Stimulated activated CD4-positive, alpha-beta T cell treated with anti-CD3 and anti-CD28 coated beads, Interleukin-4, amount 100 ng/mL, for 48 hours (primary cell): ENCODE measurements around the gene RFX2.
"Not testable (repeated sequence)": the region's sequence is repeated elsewhere in the genome, so short reads cannot be mapped to it uniquely, and the experiment has no call there.

Experiments
- DNase-seq, 2 donors: peaks; one replicate each; pipeline ENCODE4 v3.0.0-alpha.2; 2020; ENCODE audit warnings: low read depth in 2 of 2

Gene RFX2

DNA sequence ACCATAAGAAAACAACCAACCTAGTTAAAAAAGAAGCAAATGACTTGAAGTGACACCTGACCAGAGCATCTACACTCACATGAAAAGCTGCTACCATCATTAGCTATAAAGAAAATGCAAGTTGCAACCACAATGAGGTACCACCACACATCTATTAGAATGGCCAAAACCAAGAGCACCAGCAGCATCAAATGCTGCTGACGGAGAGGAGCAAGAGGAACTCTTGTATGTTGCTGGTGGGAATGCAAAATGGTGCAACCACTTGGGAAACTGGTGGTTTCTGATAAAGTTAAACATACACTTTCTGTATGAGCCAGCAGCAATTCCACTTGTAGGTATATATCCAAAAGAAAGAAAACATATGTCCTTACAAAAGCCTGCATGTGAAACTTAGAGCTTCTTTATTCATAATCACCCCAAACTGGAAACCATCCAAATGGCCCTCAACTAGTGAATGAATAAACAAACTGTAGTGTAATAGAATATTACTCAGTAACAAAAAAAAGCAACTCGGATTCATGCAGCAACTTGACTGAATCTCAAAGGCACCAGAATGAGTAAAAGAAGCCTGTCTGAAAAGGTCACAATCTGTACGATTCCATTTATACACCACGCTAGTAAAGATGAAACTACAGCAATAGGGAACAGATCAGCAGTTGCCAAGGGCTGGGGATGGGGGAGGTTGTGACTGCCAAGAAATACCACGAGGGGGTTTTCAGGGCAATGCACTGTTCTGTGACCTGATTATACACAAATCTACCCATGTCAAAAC lies 71.5 kb downstream of the RFX2 start:
- peak; percentile 15 to 35 for DNase-seq

DNA sequence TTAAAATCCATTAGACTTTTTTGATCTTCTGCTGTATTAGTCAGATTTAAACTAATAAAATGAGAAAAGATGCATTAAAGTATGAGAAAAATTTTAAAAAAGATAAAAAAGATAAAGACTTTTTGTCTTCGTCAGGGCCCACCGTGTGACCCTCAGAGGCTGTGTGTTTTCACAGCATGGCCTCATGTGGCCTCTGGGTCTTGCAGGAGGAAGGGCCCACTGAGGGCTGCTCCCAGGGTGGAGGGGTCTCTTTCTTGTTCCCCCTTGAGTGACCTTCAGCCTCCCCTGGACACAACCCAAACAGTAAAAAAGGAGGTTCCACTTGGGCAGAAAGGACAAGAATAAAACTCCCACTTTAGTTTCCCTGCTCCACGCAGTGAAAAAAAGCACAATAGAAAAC lies 75.3 kb downstream of the RFX2 start:
- no peak for DNase-seq

DNA sequence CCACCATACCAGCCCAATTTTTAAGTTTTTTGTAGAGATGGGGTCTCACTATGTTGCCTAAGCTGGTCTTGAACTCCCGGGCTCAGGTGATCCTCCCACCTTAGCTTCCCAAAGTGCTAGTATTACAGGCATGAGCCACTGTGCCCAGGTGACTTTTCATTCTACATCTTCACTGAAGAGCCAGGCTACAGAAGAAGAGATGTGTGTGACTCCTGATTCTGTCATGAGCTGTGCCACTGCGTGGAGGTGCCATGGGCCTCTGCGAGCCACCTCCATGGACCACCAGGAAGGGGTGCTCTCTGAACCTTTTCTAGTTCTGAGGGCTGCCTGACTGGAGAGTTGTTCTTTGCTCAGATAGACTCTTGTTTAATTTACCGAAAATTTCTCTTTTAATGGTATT lies 75.8 kb downstream of the RFX2 start:
- no peak for DNase-seq

DNA sequence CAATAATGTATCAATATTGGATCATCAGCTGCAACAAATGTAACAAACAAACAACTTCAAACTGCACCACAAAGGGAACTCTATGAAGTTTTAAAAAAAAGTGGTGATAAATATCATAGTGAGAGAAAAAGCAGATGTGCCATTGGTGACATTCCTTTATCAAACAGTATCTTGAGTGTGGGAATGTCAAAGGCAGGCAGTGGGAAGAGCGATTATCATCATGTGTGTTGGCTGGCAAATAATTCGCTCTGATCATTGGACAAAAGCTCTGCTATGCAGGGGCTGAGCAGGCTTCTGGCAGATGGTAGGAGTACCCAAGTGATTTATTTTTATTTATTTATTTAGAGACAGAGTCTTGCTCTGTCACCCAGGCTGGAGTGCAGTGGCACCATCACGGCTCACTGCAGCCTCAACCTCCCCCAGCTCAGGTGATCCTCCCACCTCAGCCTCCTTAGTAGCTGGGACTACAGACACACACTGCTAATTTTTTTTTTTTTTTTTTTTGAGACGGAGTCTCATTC lies 76.5 kb downstream of the RFX2 start:
- DNase-seq = no peak

- DNase-seq = no peak
Observed at GRCh38 chr19:6032827-6033226, 77.5 kb downstream of the RFX2 start.

DNA sequence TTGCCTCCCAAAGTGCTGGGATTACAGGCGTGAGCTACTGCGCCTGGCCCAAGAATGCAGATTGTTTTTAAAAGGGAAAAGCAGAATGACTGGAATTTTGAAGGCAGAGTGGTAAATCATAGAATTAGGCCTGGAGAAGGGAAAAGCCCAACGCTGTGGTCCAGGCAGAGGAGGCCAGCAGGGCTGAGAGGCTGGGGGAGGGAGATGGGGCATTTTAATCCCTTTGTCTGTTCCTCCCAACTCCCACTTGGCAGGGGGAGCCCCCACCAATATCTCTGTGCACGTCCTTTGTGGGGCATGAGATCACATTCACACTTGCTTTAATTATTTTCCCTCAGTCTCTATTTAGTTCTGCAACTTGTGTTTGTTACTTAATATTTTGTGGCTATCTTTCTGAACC lies 77.9 kb downstream of the RFX2 start:
- no peak for DNase-seq

- DNase-seq = no peak
Observed at GRCh38 chr19:6030214-6030507, 80.1 kb downstream of the RFX2 start.

- no peak for DNase-seq
Observed at GRCh38 chr19:6026390-6027227, 83.7 kb downstream of the RFX2 start.

DNA sequence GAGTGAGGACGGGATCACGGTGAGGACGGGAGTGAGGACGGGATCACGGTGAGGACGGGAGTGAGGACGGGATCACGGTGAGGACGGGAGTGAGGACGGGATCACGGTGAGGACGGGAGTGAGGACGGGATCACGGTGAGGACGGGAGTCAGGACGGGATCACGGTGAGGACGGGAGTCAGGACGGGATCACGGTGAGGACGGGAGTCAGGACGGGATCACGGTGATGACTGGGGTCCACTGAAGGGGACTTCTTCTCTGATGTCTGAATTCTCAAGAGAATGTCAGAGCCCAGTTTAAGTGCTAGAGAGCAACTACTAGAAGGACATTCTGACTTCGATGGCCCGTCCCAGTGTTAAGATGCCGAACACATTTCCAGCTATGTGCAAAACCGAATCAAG lies 85.5 kb downstream of the RFX2 start:
- DNase-seq = not testable (repeated sequence)

DNA sequence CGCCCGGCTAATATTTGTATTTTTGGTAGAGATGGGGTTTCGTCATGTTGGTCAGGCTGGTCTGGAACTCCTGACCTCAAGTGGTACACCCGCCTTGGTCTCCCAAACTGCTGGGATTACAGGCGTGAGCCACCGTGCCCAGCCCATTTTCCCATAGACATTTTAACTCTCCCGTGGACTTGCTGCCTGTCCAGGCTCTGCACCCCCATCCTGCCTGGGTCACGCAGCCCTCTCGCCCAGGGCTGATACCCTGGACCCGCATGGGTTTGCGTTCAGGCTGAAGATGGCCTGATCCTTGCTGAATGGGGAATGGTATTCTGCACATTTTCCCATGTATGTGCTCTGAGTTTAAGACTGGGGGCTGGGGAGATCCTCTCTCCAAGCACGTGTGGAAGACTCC lies 86.4 kb downstream of the RFX2 start:
- no peak for DNase-seq

- DNase-seq = no peak
Observed at GRCh38 chr19:6023085-6023682, 87.1 kb downstream of the RFX2 start.

GRCh38 chr19:6022570-6023064 lies 87.7 kb downstream of the RFX2 start:
- no peak for DNase-seq

DNA sequence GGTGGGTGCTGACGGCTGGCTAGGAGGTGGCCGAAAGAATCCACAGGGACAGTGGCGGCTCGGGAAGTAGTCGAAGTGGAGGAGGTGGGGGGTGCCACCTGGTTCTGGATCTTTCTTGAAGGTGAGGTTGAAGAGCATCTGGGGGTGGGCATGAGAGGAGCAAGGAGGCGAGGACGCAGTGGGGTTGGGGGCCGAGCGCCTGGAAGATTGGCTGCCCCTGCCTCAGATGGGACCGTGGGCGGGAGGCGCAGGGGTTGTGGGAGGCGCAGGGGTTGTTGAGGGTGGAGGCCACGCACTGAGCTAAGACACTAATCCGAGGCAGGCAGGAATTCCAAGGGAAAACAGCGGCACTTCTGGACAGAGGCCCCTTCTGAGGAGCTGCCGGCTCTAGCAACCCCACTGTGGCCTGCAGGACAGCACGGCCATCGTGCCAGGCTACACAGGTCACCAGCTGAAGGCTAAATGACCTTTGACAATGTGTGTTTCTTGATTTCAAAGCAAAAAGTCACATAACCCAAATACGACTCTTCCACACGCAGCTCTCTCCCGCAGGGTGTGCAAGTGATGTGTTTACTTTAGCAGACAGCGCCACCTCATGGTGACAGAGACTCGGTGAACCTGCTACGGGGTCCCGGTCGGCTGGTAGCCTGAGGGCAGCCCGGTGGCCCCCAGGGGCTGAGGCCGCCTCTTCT lies 88.3 kb downstream of the RFX2 start:
- peak; percentile 75 to 79 for DNase-seq

GRCh38 chr19:6020972-6021805 lies 89.1 kb downstream of the RFX2 start:
- no peak for DNase-seq

- DNase-seq = no peak
Observed at GRCh38 chr19:6020166-6020882, 90.0 kb downstream of the RFX2 start.

GRCh38 chr19:6018786-6019185 lies 91.5 kb downstream of the RFX2 start:
- no peak for DNase-seq

GRCh38 chr19:6017576-6017975 lies 92.7 kb downstream of the RFX2 start:
- DNase-seq = no peak

DNA sequence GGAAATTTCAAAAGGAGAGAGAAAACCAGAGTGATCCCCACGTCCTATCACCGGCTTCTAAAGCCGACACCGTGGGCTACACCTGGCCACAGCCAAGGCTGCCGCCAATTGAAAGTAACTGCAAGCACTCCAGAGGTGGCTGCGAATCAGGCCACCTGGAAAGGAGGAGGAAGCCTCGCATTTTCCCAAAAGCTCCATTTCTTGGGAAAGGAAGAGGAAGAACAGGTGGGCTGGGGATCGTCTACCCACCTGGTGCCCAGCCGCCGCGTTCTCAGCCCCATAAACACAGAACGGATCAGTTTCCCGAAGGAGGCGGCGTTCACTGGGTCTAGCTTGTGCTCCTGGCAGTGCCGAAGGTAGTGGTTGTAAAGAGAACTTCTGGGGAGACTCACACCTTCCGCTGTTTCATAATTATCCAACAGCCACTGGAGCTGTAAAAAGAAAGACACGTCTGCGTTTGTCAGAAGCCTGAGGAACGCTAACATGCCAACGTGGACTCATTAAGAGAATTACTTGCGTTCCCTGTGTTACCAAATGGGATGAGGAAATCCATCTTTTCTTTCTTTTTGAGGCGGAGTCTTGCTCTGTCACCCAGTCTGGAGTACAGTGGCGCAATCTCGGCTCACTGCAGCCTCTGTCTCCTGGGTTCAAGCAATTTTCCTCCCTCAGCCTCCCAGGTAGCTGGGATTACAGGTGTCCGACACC lies 94.3 kb downstream of the RFX2 start:
- DNase-seq = no peak

GRCh38 chr19:6014551-6015135 lies 95.7 kb downstream of the RFX2 start:
- DNase-seq = no peak
